Activated T-cell treated with anti-CD3 and anti-CD28 coated beads, Interleukin-2, amount 50 U/mL, for 4 hours (primary cell): ENCODE measurements around the gene FRS3. TPM values are rescaled to one million over a fixed set of nuclear protein-coding genes. Genes with fewer than 3 reads are reported as not detected.
A peak's percentile ranks its signal among the peaks of the same experiment; 100 is the strongest.
"Not testable (repeated sequence)": the region's sequence is repeated elsewhere in the genome, so short reads cannot be mapped to it uniquely, and the experiment has no call there.

ENCODE experiments used
- ATAC-seq, 2 donors: fragments of 200-7000 bp; cut with Tn5 transposase; one replicate each; pipeline ENCODE4 v1.10.0; 2021
- DNase-seq: peaks from one replicate; pipeline ENCODE4 v3.0.0-alpha.2; 2020
- H3K27me3 Mint-ChIP-seq: one replicate; pipeline ENCODE4 v1.8.0; 2021; ENCODE audit warnings: low read depth, mixed read lengths
- H3K36me3 Mint-ChIP-seq: one replicate; pipeline ENCODE4 v1.8.0; 2022; ENCODE audit warnings: mixed read lengths; ENCODE audit not compliant: insufficient read depth
- H3K4me1 Mint-ChIP-seq: one replicate; pipeline ENCODE4 v1.8.0; 2021; ENCODE audit warnings: low read depth, mixed read lengths
- H3K4me3 Mint-ChIP-seq: one replicate; pipeline ENCODE4 v1.8.0; 2021; ENCODE audit warnings: mild to moderate bottlenecking, moderate library complexity, mixed read lengths
- H3K9me3 Mint-ChIP-seq: one replicate; pipeline ENCODE4 v1.8.0; 2021; ENCODE audit warnings: mixed read lengths
- total RNA-seq, 3 donors: library from RNA; stranded (reverse); gene quantifications; one replicate each; pipeline ENCODE4 v1.2.1, GENCODE V29; 2021

Gene FRS3
- total RNA-seq = 1 to 10 TPM; 4.7 to 7.4 (median 5.3) TPM

- peak; percentile 95 to 98 for ATAC-seq
- H3K36me3 Mint-ChIP-seq = peaks cover under 1% of the 10 kb centered on the region
- peak within 1 kb of the TSS; percentile 89 for H3K4me3 Mint-ChIP-seq
Observed at GRCh38 chr6:41779788-41780550, at the start of gene FRS3. Gene FRS3, minus strand, starts transcription at chr6:41779900. Its CDS starts 2,913 bp downstream, at chr6:41776987.

GRCh38 chr6:41826343-41827022 is 46.8 kb upstream of the FRS3 start:
- Mint-ChIP-seq H3K4me3 (no peak overlapping the region), H3K4me1 (no peaks in the 10 kb centered on the region), H3K27me3 (no peaks in the 10 kb centered on the region), H3K9me3 (no peaks in the 10 kb centered on the region), H3K36me3 (no peaks in the 10 kb centered on the region)
- ATAC-seq (no peak), DNase-seq (no peak)

More at GRCh38 chr6:41779788-41780550, at the start of gene FRS3:
- Mint-ChIP-seq H3K4me1 (peaks cover 18% of the 10 kb centered on the region), H3K27me3 (peaks cover 6% of the 10 kb centered on the region), H3K9me3 (no peaks in the 10 kb centered on the region)
- DNase-seq = peak; percentile 100

DNA sequence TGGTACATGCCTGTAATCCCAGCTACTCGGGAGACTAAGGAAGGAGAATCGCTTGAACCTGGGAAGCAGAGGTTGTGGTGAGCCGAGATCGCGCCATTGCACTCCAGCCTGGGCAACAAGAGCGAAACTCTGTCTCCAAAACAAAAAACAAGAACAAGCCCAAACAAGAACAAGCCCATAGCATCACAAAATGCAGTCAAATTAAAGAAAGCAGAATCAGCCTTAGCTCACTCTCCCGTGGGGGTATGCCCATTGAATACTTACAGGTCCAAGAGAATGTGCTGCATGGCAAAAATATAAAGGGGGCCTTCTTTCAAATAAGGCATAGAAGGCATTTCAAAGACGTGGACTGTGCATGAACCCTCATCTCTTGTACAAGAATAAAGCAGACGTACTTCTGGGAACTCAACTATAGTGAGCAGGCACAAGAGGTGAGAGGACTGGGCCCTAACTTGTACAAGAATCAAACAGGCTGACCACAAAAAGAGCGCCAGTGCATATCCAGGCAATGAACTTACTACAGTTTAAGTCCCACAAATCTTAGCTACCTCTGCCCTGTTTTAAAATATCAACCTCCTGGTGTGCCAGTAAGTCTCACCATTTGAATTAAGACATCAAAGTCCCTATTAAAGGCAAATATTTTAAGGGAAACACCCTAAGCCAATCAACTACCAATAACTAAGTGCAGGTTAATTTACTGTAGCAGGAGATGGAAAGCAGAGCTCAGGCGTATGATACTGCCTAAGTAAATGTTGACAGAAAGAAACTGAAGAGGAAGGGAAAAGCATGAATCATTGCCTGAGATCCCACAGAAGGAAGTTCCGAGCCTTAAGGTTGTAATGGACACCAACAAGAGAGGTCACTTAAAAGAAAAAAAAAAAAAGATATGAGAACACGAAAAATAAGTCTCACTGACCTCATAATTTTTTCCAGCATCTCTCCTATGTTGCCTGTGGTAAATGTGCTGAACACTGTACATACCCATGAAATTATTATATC is 45.2 kb upstream of the FRS3 start:
- no peaks in the 10 kb centered on the region for H3K36me3 Mint-ChIP-seq
- H3K4me1 Mint-ChIP-seq = no peaks in the 10 kb centered on the region
- no peak overlapping the region for H3K4me3 Mint-ChIP-seq
- no peaks in the 10 kb centered on the region for H3K27me3 Mint-ChIP-seq
- ATAC-seq (no peak), DNase-seq (no peak)
- H3K9me3 Mint-ChIP-seq = no peaks in the 10 kb centered on the region

DNA sequence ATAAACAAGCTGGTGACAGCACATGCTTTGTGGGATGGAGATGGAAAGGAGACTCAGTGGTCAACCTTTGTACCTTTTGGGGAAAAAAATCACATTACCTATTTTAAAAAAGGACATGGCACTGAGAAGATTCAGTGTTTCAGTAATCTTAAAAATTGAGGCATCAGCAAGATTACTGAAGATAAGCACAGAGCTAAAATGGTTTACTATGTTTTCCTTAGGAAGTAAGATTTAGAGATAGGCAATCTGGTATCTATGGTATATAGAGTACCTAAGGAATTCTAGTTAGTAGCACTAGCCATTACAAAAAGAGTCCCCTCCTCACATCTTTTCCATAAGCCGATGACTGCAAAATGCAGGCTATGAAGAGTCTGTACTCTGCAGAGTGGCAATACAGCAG is 43.5 kb upstream of the FRS3 start:
- Mint-ChIP-seq H3K4me3 (no peak overlapping the region), H3K27me3 (no peaks in the 10 kb centered on the region), H3K36me3 (no peaks in the 10 kb centered on the region), H3K9me3 (no peaks in the 10 kb centered on the region), H3K4me1 (no peaks in the 10 kb centered on the region)
- DNase-seq = no peak
- no peak for ATAC-seq

DNA sequence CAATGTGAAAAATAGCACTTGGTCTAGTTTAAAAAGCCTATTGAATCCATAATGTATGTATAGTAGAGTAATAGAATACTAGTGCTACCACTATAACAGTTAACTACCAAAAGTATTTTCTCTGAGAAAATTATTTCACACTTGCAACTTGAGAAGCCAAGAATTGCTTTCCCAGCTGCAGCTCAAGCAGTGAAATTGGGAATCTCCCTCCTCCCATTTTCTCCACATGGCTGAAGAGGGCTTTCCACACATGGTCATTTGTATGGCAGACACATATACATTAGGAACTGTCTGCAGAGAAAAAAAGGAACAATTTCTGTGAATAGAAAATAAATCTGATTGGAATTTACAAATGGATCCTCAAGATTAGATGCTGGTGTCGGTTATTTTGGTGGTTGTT is 42.3 kb upstream of the FRS3 start:
- DNase-seq (no peak), ATAC-seq (no peak)
- no peaks in the 10 kb centered on the region for H3K36me3 Mint-ChIP-seq
- H3K4me3 Mint-ChIP-seq = no peak overlapping the region
- no peaks in the 10 kb centered on the region for H3K27me3 Mint-ChIP-seq
- no peaks in the 10 kb centered on the region for H3K9me3 Mint-ChIP-seq
- H3K4me1 Mint-ChIP-seq = no peaks in the 10 kb centered on the region

GRCh38 chr6:41821266-41821665 is 41.6 kb upstream of the FRS3 start:
- no peak overlapping the region for H3K4me3 Mint-ChIP-seq
- peaks cover under 1% of the 10 kb centered on the region for H3K4me1 Mint-ChIP-seq
- H3K36me3 Mint-ChIP-seq = no peaks in the 10 kb centered on the region

DNA sequence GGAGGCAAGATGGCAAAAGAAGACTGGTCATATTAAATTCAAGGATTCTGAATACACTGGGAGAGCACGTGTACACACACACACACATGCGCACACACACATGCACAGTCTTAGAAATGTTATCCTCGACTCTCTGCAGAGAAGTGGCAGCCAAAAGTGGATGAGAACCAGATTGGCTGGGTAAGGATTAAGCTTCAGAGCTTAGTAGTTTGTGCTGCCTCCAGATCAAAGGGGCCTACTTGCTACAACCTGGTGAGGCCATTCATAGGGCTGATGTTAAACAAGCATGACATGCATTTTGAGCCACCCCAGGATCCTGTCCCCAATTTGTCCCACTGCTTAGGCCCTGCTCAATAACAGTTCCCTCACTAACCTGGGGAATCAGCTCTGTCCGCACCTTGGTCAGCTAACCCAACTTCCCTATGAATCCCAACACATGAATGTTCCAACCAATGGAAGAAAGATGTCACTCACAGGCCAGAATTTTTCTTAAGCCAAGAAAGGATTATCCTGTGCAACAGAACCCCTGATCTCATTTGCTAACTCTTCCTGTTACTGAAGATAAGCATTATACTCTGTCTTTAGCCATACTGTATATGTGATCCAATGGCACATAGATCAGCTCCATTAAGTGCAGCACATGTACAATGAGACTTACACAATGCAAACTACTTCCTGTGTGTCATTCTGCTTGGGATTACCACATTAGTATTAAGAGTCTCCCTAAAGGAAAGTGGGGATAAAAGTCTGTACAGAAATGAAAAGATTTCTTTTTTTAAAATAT is 38.8 kb upstream of the FRS3 start:
- Mint-ChIP-seq H3K27me3 (no peaks in the 10 kb centered on the region), H3K36me3 (no peaks in the 10 kb centered on the region), H3K4me3 (no peak overlapping the region), H3K9me3 (no peaks in the 10 kb centered on the region), H3K4me1 (peaks cover 4% of the 10 kb centered on the region)
- ATAC-seq (no peak), DNase-seq (no peak)

More at GRCh38 chr6:41821266-41821665, 41.6 kb upstream of the FRS3 start:
- Mint-ChIP-seq H3K9me3 (no peaks in the 10 kb centered on the region), H3K27me3 (no peaks in the 10 kb centered on the region)
- DNase-seq (no peak), ATAC-seq (no peak)

DNA sequence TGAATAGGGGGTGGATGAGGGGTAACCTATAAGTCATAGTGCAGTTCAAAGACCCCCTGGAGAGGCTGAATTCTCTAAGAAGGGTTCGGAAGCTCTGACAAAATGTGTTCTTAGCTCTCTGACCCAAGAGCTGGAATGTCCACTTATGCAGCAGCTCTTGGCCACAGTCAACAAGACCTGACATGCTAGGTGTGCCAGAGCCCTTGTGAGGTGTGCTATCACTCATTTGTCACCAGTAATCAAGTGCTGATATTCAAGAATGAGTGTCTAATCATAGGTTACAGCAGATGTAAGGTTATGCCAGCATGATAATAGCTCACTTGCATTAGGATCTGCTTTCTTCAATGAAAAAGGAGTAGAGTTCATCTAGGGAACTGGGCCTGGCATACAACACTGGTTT is 35.9 kb upstream of the FRS3 start:
- ATAC-seq = no peak

DNA sequence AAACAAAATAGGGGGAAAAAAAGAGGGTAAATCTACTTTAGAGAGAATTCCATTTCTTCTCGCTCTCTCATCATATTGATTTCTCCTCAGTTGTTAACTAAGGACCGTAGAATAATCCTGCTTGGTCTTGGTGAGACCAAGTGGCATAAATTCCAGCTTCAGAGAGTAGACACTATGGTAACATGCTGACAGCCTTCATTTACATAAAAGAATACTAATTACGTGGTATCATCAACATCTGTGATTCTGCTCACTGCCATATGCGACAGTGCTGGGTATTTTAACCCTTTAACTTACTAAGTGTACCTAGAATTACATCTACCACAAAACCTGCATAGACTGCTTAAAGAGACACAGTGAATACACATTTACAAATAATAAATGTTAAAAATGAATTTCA is 34.9 kb upstream of the FRS3 start:
- Mint-ChIP-seq H3K4me3 (no peak overlapping the region), H3K4me1 (peaks cover 4% of the 10 kb centered on the region), H3K9me3 (no peaks in the 10 kb centered on the region), H3K36me3 (no peaks in the 10 kb centered on the region), H3K27me3 (no peaks in the 10 kb centered on the region)
- DNase-seq (no peak), ATAC-seq (no peak)

More for the DNA sequence above, 35.9 kb upstream of the FRS3 start:
- H3K36me3 Mint-ChIP-seq = no peaks in the 10 kb centered on the region
- peaks cover 4% of the 10 kb centered on the region for H3K4me1 Mint-ChIP-seq
- H3K4me3 Mint-ChIP-seq = no peak overlapping the region
- no peaks in the 10 kb centered on the region for H3K9me3 Mint-ChIP-seq
- no peaks in the 10 kb centered on the region for H3K27me3 Mint-ChIP-seq
- no peak for DNase-seq

DNA sequence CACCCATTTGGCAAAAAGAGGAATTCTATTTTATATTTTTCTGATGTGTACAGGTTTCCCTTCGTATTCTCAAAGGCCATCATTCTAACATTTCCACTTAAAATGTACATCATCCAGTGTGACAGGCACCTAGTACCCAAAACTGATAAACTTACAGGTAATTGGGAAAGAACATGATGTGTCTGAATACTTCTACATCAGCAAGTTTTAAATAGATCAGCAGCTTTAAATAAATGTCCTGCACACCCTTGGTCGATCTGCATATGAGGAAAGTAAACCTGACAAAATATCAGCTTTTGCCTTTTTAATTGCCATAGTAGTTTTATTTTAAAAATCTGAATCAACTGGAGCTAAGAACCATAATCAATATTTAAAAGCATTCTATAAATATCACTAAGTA is 34.3 kb upstream of the FRS3 start:
- no peak overlapping the region for H3K4me3 Mint-ChIP-seq
- peaks cover 4% of the 10 kb centered on the region for H3K4me1 Mint-ChIP-seq
- DNase-seq (no peak), ATAC-seq (no peak)
- H3K36me3 Mint-ChIP-seq = no peaks in the 10 kb centered on the region
- H3K9me3 Mint-ChIP-seq = no peaks in the 10 kb centered on the region
- H3K27me3 Mint-ChIP-seq = no peaks in the 10 kb centered on the region

DNA sequence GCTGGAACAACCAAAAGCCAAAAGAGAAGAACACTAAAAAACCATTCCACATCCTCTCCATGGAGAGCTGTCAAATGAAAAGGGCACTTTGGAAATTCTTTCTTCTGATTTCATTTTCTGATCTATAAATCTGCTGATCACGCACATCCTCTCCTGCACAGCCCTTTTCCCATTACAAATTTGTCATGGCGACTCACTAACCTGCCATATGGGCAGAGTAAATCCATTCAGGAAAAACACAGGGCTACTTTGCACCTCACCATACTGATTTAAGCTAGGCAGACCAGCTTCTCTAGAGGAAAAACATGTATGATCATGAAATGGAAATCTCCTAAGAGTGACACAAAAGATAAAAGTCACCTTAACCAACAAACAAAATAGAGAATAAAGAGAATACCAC is 33.8 kb upstream of the FRS3 start:
- H3K4me1 Mint-ChIP-seq = peaks cover 4% of the 10 kb centered on the region
- no peaks in the 10 kb centered on the region for H3K36me3 Mint-ChIP-seq
- H3K9me3 Mint-ChIP-seq = no peaks in the 10 kb centered on the region
- H3K27me3 Mint-ChIP-seq = no peaks in the 10 kb centered on the region
- no peak overlapping the region for H3K4me3 Mint-ChIP-seq
- no peak for DNase-seq
- ATAC-seq = no peak

DNA sequence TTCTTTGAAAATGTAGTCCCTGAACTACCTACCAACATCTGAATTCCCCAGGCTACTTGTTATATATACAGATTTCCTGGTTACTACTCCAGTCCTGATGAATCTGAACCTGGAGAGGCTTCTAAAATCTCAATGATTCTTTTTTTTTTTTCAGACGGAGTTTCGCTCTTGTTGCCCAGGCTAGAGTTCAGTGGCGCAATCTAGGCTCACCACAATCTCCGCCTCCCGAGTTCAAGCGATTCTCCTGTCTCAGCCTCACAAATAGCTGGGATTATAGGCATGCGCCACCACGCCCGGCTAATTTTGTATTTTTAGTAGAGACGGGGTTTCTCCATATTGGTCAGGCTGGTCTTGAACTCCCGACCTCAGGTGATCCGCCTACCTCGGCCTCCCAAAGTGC is 32.2 kb upstream of the FRS3 start:
- not testable (repeated sequence) for H3K36me3 Mint-ChIP-seq, H3K4me1 Mint-ChIP-seq, ATAC-seq, H3K9me3 Mint-ChIP-seq, DNase-seq, H3K27me3 Mint-ChIP-seq, H3K4me3 Mint-ChIP-seq

GRCh38 chr6:41811095-41811494 is 31.4 kb upstream of the FRS3 start:
- no peak overlapping the region for H3K4me3 Mint-ChIP-seq
- no peaks in the 10 kb centered on the region for H3K36me3 Mint-ChIP-seq
- DNase-seq (no peak), ATAC-seq (no peak)
- H3K9me3 Mint-ChIP-seq = no peaks in the 10 kb centered on the region
- no peaks in the 10 kb centered on the region for H3K27me3 Mint-ChIP-seq
- peaks cover 2% of the 10 kb centered on the region for H3K4me1 Mint-ChIP-seq
